Neural progenitor cell (in vitro differentiated cells): ENCODE data around the gene KRTAP25-1.

Source experiments
- EZH2 ChIP-seq: fragments of 200-600 bp; sonication (generic); IDR thresholded peaks from 2 replicates; pipeline ENCODE4 v1.6.1; 2017; ENCODE audit warnings: antibody characterized with exemption, mild to moderate bottlenecking, moderate library complexity
- TF ChIP-seq, protein P1 (sequence below): fragments of 200-600 bp; sonication (generic); IDR thresholded peaks from 2 replicates; pipeline ENCODE4 v1.5.1; 2017; ENCODE audit warnings: antibody characterized with exemption, mild to moderate bottlenecking

DNA sequence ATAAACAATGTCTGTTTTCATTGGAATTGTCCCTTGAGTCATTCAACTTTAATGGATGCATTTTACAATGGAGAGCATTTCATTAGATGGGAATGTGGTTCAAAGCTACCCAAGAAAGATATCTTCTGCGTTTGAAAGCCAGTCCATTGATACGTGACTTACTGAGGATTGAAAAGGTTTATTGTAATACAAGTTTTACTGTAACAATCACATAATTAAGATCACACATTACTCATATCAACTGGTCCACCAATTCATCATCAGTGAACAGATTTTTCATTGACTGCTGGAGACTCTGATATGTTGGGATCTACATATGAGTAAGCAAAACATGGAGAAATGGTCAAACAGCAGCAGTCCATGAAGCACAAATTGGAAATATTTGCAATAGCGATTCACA, 39.4 kb downstream of the KRTAP25-1 start:
- TF ChIP-seq, protein P1, sequence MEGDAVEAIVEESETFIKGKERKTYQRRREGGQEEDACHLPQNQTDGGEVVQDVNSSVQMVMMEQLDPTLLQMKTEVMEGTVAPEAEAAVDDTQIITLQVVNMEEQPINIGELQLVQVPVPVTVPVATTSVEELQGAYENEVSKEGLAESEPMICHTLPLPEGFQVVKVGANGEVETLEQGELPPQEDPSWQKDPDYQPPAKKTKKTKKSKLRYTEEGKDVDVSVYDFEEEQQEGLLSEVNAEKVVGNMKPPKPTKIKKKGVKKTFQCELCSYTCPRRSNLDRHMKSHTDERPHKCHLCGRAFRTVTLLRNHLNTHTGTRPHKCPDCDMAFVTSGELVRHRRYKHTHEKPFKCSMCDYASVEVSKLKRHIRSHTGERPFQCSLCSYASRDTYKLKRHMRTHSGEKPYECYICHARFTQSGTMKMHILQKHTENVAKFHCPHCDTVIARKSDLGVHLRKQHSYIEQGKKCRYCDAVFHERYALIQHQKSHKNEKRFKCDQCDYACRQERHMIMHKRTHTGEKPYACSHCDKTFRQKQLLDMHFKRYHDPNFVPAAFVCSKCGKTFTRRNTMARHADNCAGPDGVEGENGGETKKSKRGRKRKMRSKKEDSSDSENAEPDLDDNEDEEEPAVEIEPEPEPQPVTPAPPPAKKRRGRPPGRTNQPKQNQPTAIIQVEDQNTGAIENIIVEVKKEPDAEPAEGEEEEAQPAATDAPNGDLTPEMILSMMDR = no peak
- no peak for TF ChIP-seq EZH2
